ENCODE measurements around the gene VPS37B. TPM values are rescaled to one million over a fixed set of nuclear protein-coding genes. Genes with fewer than 3 reads are reported as not detected.

VPS37B gene
- total RNA-seq, 2 donors from 2014 or later: 10.5 to 17.0 TPM

GRCh38 chr12:122870163-122870842 is 25.6 kb downstream of the VPS37B start:
- no peak for ATAC-seq (replicated peaks)
- Mint-ChIP-seq H3K4me1 (peaks cover 19% of the 10 kb centered on the region), H3K4me3 (no peak overlapping the region), H3K9me3 (no peaks in the 10 kb centered on the region), H3K27me3 (no peaks in the 10 kb centered on the region), H3K36me3 (ENCODE audit: low read depth) (peaks cover 58% of the 10 kb centered on the region), H3K27ac (no peak overlapping the region)

GRCh38 chr12:122869207-122869973 is 26.5 kb downstream of the VPS37B start:
- Mint-ChIP-seq H3K27ac (no peak overlapping the region), H3K9me3 (no peaks in the 10 kb centered on the region), H3K27me3 (no peaks in the 10 kb centered on the region), H3K4me3 (no peak overlapping the region), H3K4me1 (peaks cover 18% of the 10 kb centered on the region), H3K36me3 (ENCODE audit: low read depth) (peaks cover 64% of the 10 kb centered on the region)
- no peak for ATAC-seq (replicated peaks)

- Mint-ChIP-seq H3K27ac (no peak overlapping the region), H3K27me3 (no peaks in the 10 kb centered on the region), H3K36me3 (ENCODE audit: low read depth) (peaks cover 65% of the 10 kb centered on the region), H3K4me3 (no peak overlapping the region), H3K9me3 (no peaks in the 10 kb centered on the region), H3K4me1 (peaks cover 10% of the 10 kb centered on the region)
- ATAC-seq (replicated peaks): no peak
Observed at GRCh38 chr12:122868471-122869177, 27.3 kb downstream of the VPS37B start.

- H3K27me3 Mint-ChIP-seq: no peaks in the 10 kb centered on the region
- H3K4me3 Mint-ChIP-seq: no peak overlapping the region
- H3K9me3 Mint-ChIP-seq: no peaks in the 10 kb centered on the region
Observed at GRCh38 chr12:122867691-122868461, 28.0 kb downstream of the VPS37B start.

GRCh38 chr12:122866950-122867607 is 28.8 kb downstream of the VPS37B start:
- no peak overlapping the region for H3K27ac Mint-ChIP-seq
- peaks cover 6% of the 10 kb centered on the region for H3K4me1 Mint-ChIP-seq
- H3K27me3 Mint-ChIP-seq: no peaks in the 10 kb centered on the region
- H3K9me3 Mint-ChIP-seq: no peaks in the 10 kb centered on the region
- no peak for ATAC-seq (replicated peaks)
- peaks cover 60% of the 10 kb centered on the region for H3K36me3 Mint-ChIP-seq (ENCODE audit: low read depth)
- H3K4me3 Mint-ChIP-seq: no peak overlapping the region

More at GRCh38 chr12:122867691-122868461, 28.0 kb downstream of the VPS37B start:
- Mint-ChIP-seq H3K27ac (no peak overlapping the region), H3K36me3 (ENCODE audit: low read depth) (peaks cover 64% of the 10 kb centered on the region), H3K4me1 (peaks cover 7% of the 10 kb centered on the region)
- no peak for ATAC-seq (replicated peaks)

- ATAC-seq (replicated peaks): no peak
Observed at GRCh38 chr12:122866379-122866778, 29.5 kb downstream of the VPS37B start.

GRCh38 chr12:122865268-122866231 is 30.4 kb downstream of the VPS37B start:
- H3K4me1 Mint-ChIP-seq: no peaks in the 10 kb centered on the region
- H3K36me3 Mint-ChIP-seq (ENCODE audit: low read depth): peaks cover 55% of the 10 kb centered on the region
- ATAC-seq (replicated peaks): no peak
- H3K9me3 Mint-ChIP-seq: no peaks in the 10 kb centered on the region
- no peak overlapping the region for H3K27ac Mint-ChIP-seq
- H3K4me3 Mint-ChIP-seq: no peak overlapping the region
- H3K27me3 Mint-ChIP-seq: no peaks in the 10 kb centered on the region

More at GRCh38 chr12:122866379-122866778, 29.5 kb downstream of the VPS37B start:
- H3K36me3 Mint-ChIP-seq (ENCODE audit: low read depth): peaks cover 60% of the 10 kb centered on the region
- H3K9me3 Mint-ChIP-seq: no peaks in the 10 kb centered on the region
- H3K4me3 Mint-ChIP-seq: no peak overlapping the region
- H3K27me3 Mint-ChIP-seq: no peaks in the 10 kb centered on the region
- H3K27ac Mint-ChIP-seq: no peak overlapping the region
- no peaks in the 10 kb centered on the region for H3K4me1 Mint-ChIP-seq

- Mint-ChIP-seq H3K4me3 (no peak overlapping the region), H3K27me3 (no peaks in the 10 kb centered on the region), H3K4me1 (no peaks in the 10 kb centered on the region), H3K27ac (no peak overlapping the region), H3K9me3 (no peaks in the 10 kb centered on the region), H3K36me3 (ENCODE audit: low read depth) (peaks cover 48% of the 10 kb centered on the region)
- ATAC-seq (replicated peaks): no peak
Observed at GRCh38 chr12:122864894-122865253, 31.1 kb downstream of the VPS37B start.

GRCh38 chr12:122862872-122863701 is 32.8 kb downstream of the VPS37B start:
- Mint-ChIP-seq H3K27me3 (no peaks in the 10 kb centered on the region), H3K4me1 (no peaks in the 10 kb centered on the region), H3K9me3 (no peaks in the 10 kb centered on the region), H3K27ac (no peak overlapping the region), H3K36me3 (ENCODE audit: low read depth) (peaks cover 32% of the 10 kb centered on the region), H3K4me3 (no peak overlapping the region)
- no peak for ATAC-seq (replicated peaks)

GRCh38 chr12:122862110-122862634 is 33.8 kb downstream of the VPS37B start:
- Mint-ChIP-seq H3K36me3 (ENCODE audit: low read depth) (peaks cover 30% of the 10 kb centered on the region), H3K4me1 (no peaks in the 10 kb centered on the region), H3K4me3 (no peak overlapping the region), H3K27me3 (no peaks in the 10 kb centered on the region), H3K9me3 (no peaks in the 10 kb centered on the region), H3K27ac (no peak overlapping the region)
- no peak for ATAC-seq (replicated peaks)

GRCh38 chr12:122861587-122861970 is 34.3 kb downstream of the VPS37B start:
- Mint-ChIP-seq H3K27ac (no peak overlapping the region), H3K36me3 (ENCODE audit: low read depth) (peaks cover 25% of the 10 kb centered on the region)
- ATAC-seq (replicated peaks): no peak

GRCh38 chr12:122860854-122861586 is 34.9 kb downstream of the VPS37B start:
- H3K36me3 Mint-ChIP-seq (ENCODE audit: low read depth): peaks cover 19% of the 10 kb centered on the region
- no peak for ATAC-seq (replicated peaks)
- no peaks in the 10 kb centered on the region for H3K4me1 Mint-ChIP-seq
- H3K9me3 Mint-ChIP-seq: no peaks in the 10 kb centered on the region
- no peak overlapping the region for H3K27ac Mint-ChIP-seq
- H3K4me3 Mint-ChIP-seq: no peak overlapping the region
- H3K27me3 Mint-ChIP-seq: no peaks in the 10 kb centered on the region

More at GRCh38 chr12:122861587-122861970, 34.3 kb downstream of the VPS37B start:
- H3K4me3 Mint-ChIP-seq: no peak overlapping the region
- H3K27me3 Mint-ChIP-seq: no peaks in the 10 kb centered on the region
- no peaks in the 10 kb centered on the region for H3K4me1 Mint-ChIP-seq
- no peaks in the 10 kb centered on the region for H3K9me3 Mint-ChIP-seq
